Ammon's horn (tissue), 1 donor: ENCODE measurements around the gene FBXW8.

Experiments
- DNase-seq: peaks from one replicate; pipeline ENCODE4 v3.0.0-alpha.2; 2016; ENCODE audit warnings: low spot score

The FBXW8 gene

GRCh38 chr12:116959198-116959460 is 48.4 kb downstream of the FBXW8 start:
- no peak for DNase-seq

- no peak for DNase-seq
These were observed 49.2 kb downstream of the FBXW8 start for GRCh38 chr12:116959845-116960514.

GRCh38 chr12:116962197-116962596 is 51.4 kb downstream of the FBXW8 start:
- no peak for DNase-seq

- no peak for DNase-seq
These were observed 52.1 kb downstream of the FBXW8 start for GRCh38 chr12:116962783-116963356.

GRCh38 chr12:116964054-116965050 is 53.6 kb downstream of the FBXW8 start:
- DNase-seq = peak; percentile 36

GRCh38 chr12:116968986-116969385 is 58.2 kb downstream of the FBXW8 start:
- no peak for DNase-seq

- peak; percentile 55 for DNase-seq
These were observed 59.1 kb downstream of the FBXW8 start for GRCh38 chr12:116969615-116970585.

- no peak for DNase-seq
These were observed 60.5 kb downstream of the FBXW8 start for GRCh38 chr12:116971222-116971621.

GRCh38 chr12:116975779-116976393 is 65.1 kb downstream of the FBXW8 start:
- no peak for DNase-seq

- DNase-seq = no peak
These were observed 67.0 kb downstream of the FBXW8 start for GRCh38 chr12:116977465-116978380.

GRCh38 chr12:116978791-116979508 is 68.2 kb downstream of the FBXW8 start:
- DNase-seq = no peak

GRCh38 chr12:116980083-116980482 is 69.3 kb downstream of the FBXW8 start:
- DNase-seq = no peak

GRCh38 chr12:116982791-116983411 is 72.2 kb downstream of the FBXW8 start:
- DNase-seq = peak; percentile 31

- DNase-seq = no peak
These were observed 73.3 kb downstream of the FBXW8 start for GRCh38 chr12:116984098-116984497.

- no peak for DNase-seq
These were observed 79.6 kb downstream of the FBXW8 start for GRCh38 chr12:116990329-116990728.

GRCh38 chr12:116990971-116991966 is 80.5 kb downstream of the FBXW8 start:
- DNase-seq = peak; percentile 34

GRCh38 chr12:116996093-116996492 is 85.3 kb downstream of the FBXW8 start:
- DNase-seq = peak; percentile 62

- no peak for DNase-seq
These were observed 85.9 kb downstream of the FBXW8 start for GRCh38 chr12:116996621-116997020.
